Measurements from ENCODE around the gene MYO1D.

MYO1D gene

GRCh38 chr17:32588982-32589381, 287.9 kb downstream of the MYO1D start:
- DNase-seq (ENCODE audit: low read depth in 1 of 2, low spot score in 1 of 2): no peak

GRCh38 chr17:32588135-32588534, 288.8 kb downstream of the MYO1D start:
- no peak for DNase-seq (ENCODE audit: low read depth in 1 of 2, low spot score in 1 of 2)

- no peak for DNase-seq (ENCODE audit: low read depth in 1 of 2, low spot score in 1 of 2)
These were observed 290.3 kb downstream of the MYO1D start for GRCh38 chr17:32586666-32587065.

- no peak for DNase-seq (ENCODE audit: low read depth in 1 of 2, low spot score in 1 of 2)
These were observed 292.1 kb downstream of the MYO1D start for GRCh38 chr17:32584792-32585191.

- no peak for DNase-seq (ENCODE audit: low read depth in 1 of 2, low spot score in 1 of 2)
These were observed 293.9 kb downstream of the MYO1D start for GRCh38 chr17:32583053-32583452.

- DNase-seq (ENCODE audit: low read depth in 1 of 2, low spot score in 1 of 2): no peak
These were observed 301.1 kb downstream of the MYO1D start for GRCh38 chr17:32575852-32576251.

GRCh38 chr17:32570081-32570396, 306.9 kb downstream of the MYO1D start:
- no peak for DNase-seq (ENCODE audit: low read depth in 1 of 2, low spot score in 1 of 2)

GRCh38 chr17:32569171-32570080, 307.5 kb downstream of the MYO1D start:
- DNase-seq (ENCODE audit: low read depth in 1 of 2, low spot score in 1 of 2): no peak

- DNase-seq (ENCODE audit: low read depth in 1 of 2, low spot score in 1 of 2): no peak
These were observed 308.2 kb downstream of the MYO1D start for GRCh38 chr17:32568705-32569104.

GRCh38 chr17:32567511-32567910, 309.4 kb downstream of the MYO1D start:
- no peak for DNase-seq (ENCODE audit: low read depth in 1 of 2, low spot score in 1 of 2)

GRCh38 chr17:32567086-32567485, 309.8 kb downstream of the MYO1D start:
- DNase-seq (ENCODE audit: low read depth in 1 of 2, low spot score in 1 of 2): no peak

GRCh38 chr17:32566303-32566702, 310.6 kb downstream of the MYO1D start:
- DNase-seq (ENCODE audit: low read depth in 1 of 2, low spot score in 1 of 2): no peak

GRCh38 chr17:32565401-32565800, 311.5 kb downstream of the MYO1D start:
- DNase-seq (ENCODE audit: low read depth in 1 of 2, low spot score in 1 of 2): no peak

GRCh38 chr17:32564325-32564724, 312.6 kb downstream of the MYO1D start:
- no peak for DNase-seq (ENCODE audit: low read depth in 1 of 2, low spot score in 1 of 2)

GRCh38 chr17:32563583-32563982, 313.3 kb downstream of the MYO1D start:
- DNase-seq (ENCODE audit: low read depth in 1 of 2, low spot score in 1 of 2): no peak

- no peak for DNase-seq (ENCODE audit: low read depth in 1 of 2, low spot score in 1 of 2)
These were observed 317.8 kb downstream of the MYO1D start for GRCh38 chr17:32558997-32559650.

- DNase-seq (ENCODE audit: low read depth in 1 of 2, low spot score in 1 of 2): no peak
These were observed 318.5 kb downstream of the MYO1D start for GRCh38 chr17:32558326-32558955.

GRCh38 chr17:32555611-32556310, 321.2 kb downstream of the MYO1D start:
- DNase-seq (ENCODE audit: low read depth in 1 of 2, low spot score in 1 of 2): no peak

- no peak for DNase-seq (ENCODE audit: low read depth in 1 of 2, low spot score in 1 of 2)
These were observed 323.8 kb downstream of the MYO1D start for GRCh38 chr17:32553168-32553567.

- DNase-seq (ENCODE audit: low read depth in 1 of 2, low spot score in 1 of 2): no peak
These were observed 324.6 kb downstream of the MYO1D start for GRCh38 chr17:32552280-32552679.

GRCh38 chr17:32551186-32551955, 325.6 kb downstream of the MYO1D start:
- no peak for DNase-seq (ENCODE audit: low read depth in 1 of 2, low spot score in 1 of 2)

All from stimulated activated CD4-positive, alpha-beta T cell treated with anti-CD3 and anti-CD28 coated beads, Interleukin-15, amount 100 ng/mL, for 1 hour (primary cell).